T-cell (primary cell): ENCODE results near the gene FAXC. TPM values are rescaled to one million over a fixed set of nuclear protein-coding genes. Genes with fewer than 3 reads are reported as not detected.
"Not testable (repeated sequence)": the region's sequence is repeated elsewhere in the genome, so short reads cannot be mapped to it uniquely, and the experiment has no call there.

Source experiments
- ATAC-seq, 4 experiments: fragments of 200-7000 bp in 3 of 4; fragments of 150-1000 bp in 1 of 4; cut with Tn5 transposase; replicated peaks in 1 of 4; 1 replicate in 3 of 4; 2 replicates in 1 of 4; pipeline ENCODE4 v1.10.0; 2021; ENCODE audit warnings: moderate library complexity in 3 of 4, mild to moderate bottlenecking in 2 of 4, moderate number of reproducible peaks in 1 of 4
- CTCF ChIA-PET, 2 donors: fragments of 300-600 bp; sonication (Branson Sonifier 250); formaldehyde crosslinking; loops; one replicate each; lab custom pipeline; 2022; ENCODE audit warnings: antibody characterized with exemption in 2 of 2; lab: Charles Lee
- POLR2A ChIA-PET, 2 donors: fragments of 300-600 bp; sonication (Branson Sonifier 250); formaldehyde crosslinking; loops; one replicate each; lab custom pipeline; 2022; ENCODE audit warnings: antibody characterized with exemption in 2 of 2; lab: Charles Lee
- DNase-seq, 35 experiments: peaks; one replicate each; pipeline versions ENCODE4 v3.0.0 to v3.0.0-alpha.2; 2013 to 2023
- H3K27ac ChIP-seq: one replicate; pipeline ENCODE4 v1.5.1; 2013; ENCODE audit warnings: low read length
- H3K27me3 ChIP-seq, 2 experiments: replicated peaks in 1 of 2; 1 replicate in 1 of 2; 2 replicates in 1 of 2; pipeline versions ENCODE4 v1.6.1 to v1.7.0; 2013; ENCODE audit warnings: low read length in 1 of 2, mixed read lengths in 1 of 2; ENCODE audit not compliant: control insufficient read depth in 2 of 2, insufficient read depth in 2 of 2; ENCODE audit errors: extremely low read depth in 1 of 2
- H3K36me3 ChIP-seq, 2 donors: 1 replicate in 1 of 2; 2 replicates in 1 of 2; pipeline versions ENCODE4 v1.6.1 to v1.7.0; 2013; ENCODE audit warnings: low read length in 1 of 2; ENCODE audit not compliant: control insufficient read depth in 2 of 2, insufficient read depth in 1 of 2; ENCODE audit errors: extremely low read depth in 1 of 2
- H3K4me1 ChIP-seq, 2 experiments: 1 replicate in 1 of 2; 2 replicates in 1 of 2; pipeline versions ENCODE4 v1.6.1 to v1.7.0; 2013; ENCODE audit warnings: low read length in 2 of 2, mixed read lengths in 1 of 2; ENCODE audit not compliant: insufficient read depth in 2 of 2, control insufficient read depth in 1 of 2; ENCODE audit errors: extremely low read depth in 1 of 2
- H3K4me3 ChIP-seq, 2 donors: 1 replicate in 1 of 2; 2 replicates in 1 of 2; pipeline versions ENCODE4 v1.5.1 to v1.7.0; 2013; ENCODE audit warnings: mild to moderate bottlenecking in 2 of 2, low read length in 1 of 2, moderate library complexity in 1 of 2; ENCODE audit not compliant: control insufficient read depth in 1 of 2; ENCODE audit errors: extremely low read depth in 1 of 2
- H3K9me3 ChIP-seq: 2 replicates; pipeline ENCODE4 v1.7.0; 2013
- H3K27ac Mint-ChIP-seq, 2 donors: one replicate each; pipeline ENCODE4 v1.8.0; 2020 to 2021; ENCODE audit warnings: mild to moderate bottlenecking in 2 of 2, mixed read lengths in 2 of 2
- H3K27me3 Mint-ChIP-seq, 2 donors: one replicate each; pipeline ENCODE4 v1.8.0; 2021 to 2022; ENCODE audit warnings: mixed read lengths in 2 of 2
- H3K36me3 Mint-ChIP-seq: one replicate; pipeline ENCODE4 v1.8.0; 2021; ENCODE audit warnings: mixed read lengths
- H3K4me1 Mint-ChIP-seq, 3 donors: one replicate each; pipeline ENCODE4 v1.8.0; 2020 to 2022; ENCODE audit warnings: mixed read lengths in 3 of 3, mild to moderate bottlenecking in 1 of 3
- H3K4me3 Mint-ChIP-seq, 3 donors: one replicate each; pipeline ENCODE4 v1.8.0; 2020 to 2022; ENCODE audit warnings: mild to moderate bottlenecking in 3 of 3, mixed read lengths in 3 of 3, moderate library complexity in 3 of 3
- H3K9me3 Mint-ChIP-seq, 3 donors: one replicate each; pipeline ENCODE4 v1.8.0; 2020 to 2022; ENCODE audit warnings: mixed read lengths in 3 of 3
- WGBS: methylation state at CpG from one replicate; pipeline ENCODE4 v1.1.5; 2013; ENCODE audit warnings: missing lambda C conversion rate; ENCODE audit not compliant: insufficient coverage; 5-methylcytosine and 5-hydroxymethylcytosine counted together
- total RNA-seq, 35 experiments: library from RNA in 6 of 35; stranded (reverse) in 6 of 35; fragments of 120-200 nt in 1 of 35; gene quantifications; one replicate each; pipeline versions ENCODE4 v1.2.1 to v1.2.4 and lab custom pipeline; 2013 to 2026

Gene FAXC
- total RNA-seq, 5 donors from 2014 or later (not counting 1 experiment from before 2014, with no cell fraction given), result 0.22 TPM; not detected in 4

GRCh38 chr6:99270826-99271225 is 78.6 kb downstream of the FAXC start:
- no peaks in the 10 kb centered on the region for H3K36me3 Mint-ChIP-seq

GRCh38 chr6:99270030-99270429 is 79.4 kb downstream of the FAXC start:
- Mint-ChIP-seq H3K27me3 (peaks cover 8 to 18% of the 10 kb centered on the region in 2 donors), H3K9me3 (peaks cover 0 to 2% (median 0%) of the 10 kb centered on the region in 3 donors), H3K27ac (no peak overlapping the region), H3K4me3 (no peak overlapping the region), H3K4me1 (no peaks in the 10 kb centered on the region), H3K36me3 (no peaks in the 10 kb centered on the region)
- Histone ChIP-seq H3K4me3 (no peak overlapping the region), H3K27ac (no peak overlapping the region), H3K9me3 (no peaks in the 10 kb centered on the region), H3K4me1 (no peaks in the 10 kb centered on the region), H3K36me3 (no peaks in the 10 kb centered on the region), H3K27me3 (no peaks in the 10 kb centered on the region)
- CTCF ChIA-PET, result no interaction called here
- POLR2A ChIA-PET, result no interaction called here
- no peak for ATAC-seq
- DNase-seq, result no peak
- 91% methylated on average over 1 of the region's 2 CpGs for whole genome bisulfite sequencing

More at GRCh38 chr6:99270826-99271225, 78.6 kb downstream of the FAXC start:
- DNase-seq (no peak), ATAC-seq (no peak)
- CTCF ChIA-PET, result no interaction called here
- Histone ChIP-seq H3K4me1 (no peaks in the 10 kb centered on the region), H3K36me3 (no peaks in the 10 kb centered on the region), H3K4me3 (no peak overlapping the region), H3K27me3 (no peaks in the 10 kb centered on the region), H3K27ac (no peak overlapping the region), H3K9me3 (no peaks in the 10 kb centered on the region)
- no peak overlapping the region for H3K4me3 Mint-ChIP-seq
- peaks cover 0 to 2% (median 0%) of the 10 kb centered on the region in 3 donors for H3K9me3 Mint-ChIP-seq
- no peak overlapping the region for H3K27ac Mint-ChIP-seq
- WGBS, result 79% methylated on average over 7 of the region's 7 CpGs
- no peaks in the 10 kb centered on the region for H3K4me1 Mint-ChIP-seq
- H3K27me3 Mint-ChIP-seq, result peaks cover 8 to 18% of the 10 kb centered on the region in 2 donors
- POLR2A ChIA-PET, result interaction anchor here in 1 of 2 donors (0.7 kb wide), 1 partner anchor 827 kb away, joined by 3 read pairs; no protein-coding TSS in a partner anchor

- Mint-ChIP-seq H3K4me1 (no peaks in the 10 kb centered on the region), H3K27me3 (peaks cover 5 to 18% of the 10 kb centered on the region in 2 donors), H3K4me3 (no peak overlapping the region), H3K36me3 (no peaks in the 10 kb centered on the region), H3K9me3 (peaks cover 0 to 2% (median 0%) of the 10 kb centered on the region in 3 donors), H3K27ac (no peak overlapping the region)
- Histone ChIP-seq H3K27me3 (no peaks in the 10 kb centered on the region), H3K4me1 (no peaks in the 10 kb centered on the region), H3K27ac (no peak overlapping the region), H3K36me3 (no peaks in the 10 kb centered on the region), H3K4me3 (no peak overlapping the region), H3K9me3 (no peaks in the 10 kb centered on the region)
- WGBS, result 43% methylated on average over 3 of the region's 3 CpGs
- ATAC-seq, result no peak
- no peak for DNase-seq
- ChIA-PET POLR2A (no interaction called here), CTCF (no interaction called here)
These were observed 80.3 kb downstream of the FAXC start for GRCh38 chr6:99269207-99269606.

- H3K9me3 Mint-ChIP-seq, H3K4me3 Mint-ChIP-seq, H3K27me3 ChIP-seq, ATAC-seq, POLR2A ChIA-PET, H3K9me3 ChIP-seq, CTCF ChIA-PET, H3K4me1 Mint-ChIP-seq, H3K36me3 Mint-ChIP-seq, DNase-seq, H3K36me3 ChIP-seq, H3K4me3 ChIP-seq, H3K27ac ChIP-seq, H3K27ac Mint-ChIP-seq, H3K4me1 ChIP-seq: not testable (repeated sequence)
- peaks cover 1 to 12% of the 10 kb centered on the region in 2 donors for H3K27me3 Mint-ChIP-seq
- 83% methylated on average over 1 of the region's 5 CpGs for WGBS
These were observed 82.5 kb downstream of the FAXC start for GRCh38 chr6:99266996-99267395.

DNA sequence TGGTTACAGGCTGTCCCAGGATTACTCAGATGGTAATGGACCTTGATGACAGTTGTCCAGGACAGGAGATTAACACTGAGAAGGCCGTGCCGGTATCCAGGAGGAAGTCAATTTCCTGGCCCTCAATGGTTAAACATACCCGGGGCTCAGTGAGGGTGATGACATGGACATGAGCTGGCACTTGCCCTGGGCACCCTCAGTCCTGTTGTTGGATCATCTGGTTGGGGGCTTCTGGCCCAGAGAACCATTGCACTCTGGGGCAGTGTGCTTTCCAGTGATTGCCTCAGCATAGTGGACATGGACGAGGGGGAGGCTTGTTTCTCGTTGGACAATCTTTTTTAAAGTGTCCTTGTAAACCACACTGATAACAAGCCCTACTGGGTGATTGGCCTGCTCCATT is 84.0 kb downstream of the FAXC start:
- H3K4me1 Mint-ChIP-seq, CTCF ChIA-PET, H3K36me3 Mint-ChIP-seq, H3K9me3 ChIP-seq, H3K36me3 ChIP-seq, POLR2A ChIA-PET, H3K4me1 ChIP-seq, ATAC-seq, H3K4me3 Mint-ChIP-seq, H3K9me3 Mint-ChIP-seq, H3K27me3 Mint-ChIP-seq, H3K4me3 ChIP-seq, H3K27me3 ChIP-seq, H3K27ac ChIP-seq, DNase-seq, H3K27ac Mint-ChIP-seq: not testable (repeated sequence)
- 69% methylated on average over 3 of the region's 5 CpGs for WGBS

GRCh38 chr6:99254616-99255550 is 94.6 kb downstream of the FAXC start:
- Mint-ChIP-seq H3K27ac (no peak overlapping the region), H3K36me3 (no peaks in the 10 kb centered on the region), H3K4me3 (no peak overlapping the region), H3K4me1 (no peaks in the 10 kb centered on the region), H3K27me3 (peaks cover 7 to 8% of the 10 kb centered on the region in 2 donors), H3K9me3 (no peaks in the 10 kb centered on the region)
- Histone ChIP-seq H3K9me3 (no peaks in the 10 kb centered on the region), H3K36me3 (no peaks in the 10 kb centered on the region), H3K27me3 (peaks cover 0 to 2% of the 10 kb centered on the region in 2 experiments), H3K4me1 (no peaks in the 10 kb centered on the region), H3K4me3 (no peak overlapping the region), H3K27ac (no peak overlapping the region)
- ChIA-PET CTCF (no interaction called here), POLR2A (no interaction called here)
- DNase-seq (no peak), ATAC-seq (no peak)
- WGBS, result 77% methylated on average over 15 of the region's 20 CpGs
